Epithelial cell of esophagus (primary cell): ENCODE measurements around the gene DIDO1.

Experiments used
- DNase-seq: peaks from one replicate; pipeline ENCODE4 v3.0.0; 2010; ENCODE audit warnings: low read depth
- H3K4me3 ChIP-seq: 2 replicates; pipeline ENCODE4 v1.5.1; 2011; ENCODE audit warnings: mild to moderate bottlenecking, low read length, control low read depth
- TF ChIP-seq, protein P1 (sequence below): IDR thresholded peaks from 2 replicates; pipeline ENCODE4 v1.5.1; 2011; ENCODE audit warnings: low read depth, mild to moderate bottlenecking, low read length, control low read depth, inconsistent platforms; ENCODE audit not compliant: insufficient read depth; ENCODE audit errors: missing control alignments

The DIDO1 gene

DNA sequence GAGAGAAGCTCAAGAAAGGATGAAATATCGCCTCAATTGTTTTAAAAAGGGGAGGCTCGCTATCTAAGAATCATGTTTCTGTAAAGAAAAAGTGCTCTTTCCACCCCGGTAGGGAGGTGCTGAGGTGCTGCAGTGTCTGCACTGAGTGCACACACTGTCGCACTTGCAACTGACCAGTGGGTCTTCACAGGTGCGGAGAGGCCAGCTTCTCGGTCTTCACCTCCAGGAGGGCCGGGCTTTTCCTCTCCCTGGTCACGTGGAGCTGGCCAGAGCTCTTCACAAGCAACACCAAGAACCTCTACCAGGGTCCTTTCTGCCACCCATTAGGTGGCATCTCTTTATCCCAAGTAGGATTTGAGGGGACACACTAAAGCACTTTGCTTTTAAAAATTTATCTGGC is 36.9 kb downstream of the DIDO1 start:
- TF ChIP-seq, protein P1, sequence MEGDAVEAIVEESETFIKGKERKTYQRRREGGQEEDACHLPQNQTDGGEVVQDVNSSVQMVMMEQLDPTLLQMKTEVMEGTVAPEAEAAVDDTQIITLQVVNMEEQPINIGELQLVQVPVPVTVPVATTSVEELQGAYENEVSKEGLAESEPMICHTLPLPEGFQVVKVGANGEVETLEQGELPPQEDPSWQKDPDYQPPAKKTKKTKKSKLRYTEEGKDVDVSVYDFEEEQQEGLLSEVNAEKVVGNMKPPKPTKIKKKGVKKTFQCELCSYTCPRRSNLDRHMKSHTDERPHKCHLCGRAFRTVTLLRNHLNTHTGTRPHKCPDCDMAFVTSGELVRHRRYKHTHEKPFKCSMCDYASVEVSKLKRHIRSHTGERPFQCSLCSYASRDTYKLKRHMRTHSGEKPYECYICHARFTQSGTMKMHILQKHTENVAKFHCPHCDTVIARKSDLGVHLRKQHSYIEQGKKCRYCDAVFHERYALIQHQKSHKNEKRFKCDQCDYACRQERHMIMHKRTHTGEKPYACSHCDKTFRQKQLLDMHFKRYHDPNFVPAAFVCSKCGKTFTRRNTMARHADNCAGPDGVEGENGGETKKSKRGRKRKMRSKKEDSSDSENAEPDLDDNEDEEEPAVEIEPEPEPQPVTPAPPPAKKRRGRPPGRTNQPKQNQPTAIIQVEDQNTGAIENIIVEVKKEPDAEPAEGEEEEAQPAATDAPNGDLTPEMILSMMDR, result no peak
- DNase-seq, result no peak
- H3K4me3 ChIP-seq, result no peak overlapping the region

DNA sequence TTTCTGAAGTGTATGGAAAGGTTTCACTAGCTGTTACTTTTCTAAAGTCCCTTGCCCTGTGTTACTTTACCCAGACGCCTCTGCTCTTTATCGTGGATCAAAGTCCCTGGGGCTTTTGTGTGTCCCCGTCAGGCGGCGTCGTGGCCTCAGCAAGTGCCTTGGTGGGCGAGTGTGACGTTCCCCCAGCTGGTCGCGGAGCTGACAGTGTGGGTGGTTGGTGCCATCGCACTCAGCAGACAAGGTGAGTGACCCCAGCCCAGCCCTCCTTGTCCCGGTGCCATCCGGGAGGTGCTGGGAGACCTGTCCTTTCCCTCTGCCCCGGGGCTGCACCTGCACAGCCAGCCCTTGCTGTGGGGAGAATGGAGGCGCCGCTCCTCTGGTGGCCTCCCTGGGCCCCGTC is 37.4 kb downstream of the DIDO1 start:
- DNase-seq, result no peak
- H3K4me3 ChIP-seq, result no peak overlapping the region
- TF ChIP-seq, protein P1, result no peak

DNA sequence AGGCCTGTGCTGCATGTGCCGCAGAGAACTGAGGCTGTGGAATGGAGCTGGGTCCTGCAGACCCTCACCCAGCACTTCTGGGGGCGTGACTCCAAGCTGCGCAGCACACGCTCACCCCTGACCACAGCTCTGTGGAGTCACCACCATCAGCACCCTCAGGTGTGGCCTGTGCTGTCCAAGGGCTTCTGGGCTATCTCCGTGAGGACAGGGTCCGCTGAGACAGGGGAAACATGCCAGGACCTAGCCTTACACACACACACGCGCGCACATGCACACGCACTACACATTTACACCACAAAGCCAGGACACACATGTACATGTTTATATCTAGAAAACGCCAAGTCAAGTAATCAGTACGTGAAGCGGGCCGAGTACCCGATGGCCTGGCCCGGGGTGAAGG is 37.9 kb downstream of the DIDO1 start:
- DNase-seq, result no peak
- no peak overlapping the region for H3K4me3 ChIP-seq
- TF ChIP-seq, protein P1, result no peak

DNA sequence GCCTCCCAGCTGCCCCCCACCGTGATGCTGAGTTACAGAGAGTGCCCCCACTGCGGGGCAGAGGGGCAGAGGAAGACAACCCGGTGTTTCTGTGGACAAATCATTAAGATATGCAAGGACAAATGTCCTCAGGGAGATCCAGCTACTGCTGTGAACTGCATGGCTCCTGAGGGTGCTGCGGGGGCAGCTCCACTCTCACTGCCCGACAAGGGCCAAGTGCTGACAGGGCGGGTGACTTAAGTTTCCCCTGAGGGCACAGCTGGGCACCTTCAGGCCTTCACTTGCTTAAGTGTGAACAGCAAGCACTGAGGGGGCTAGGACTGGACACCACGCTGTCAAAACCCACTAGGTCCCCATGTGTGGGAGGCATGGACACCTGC is 38.5 kb downstream of the DIDO1 start:
- TF ChIP-seq, protein P1, result no peak
- no peak overlapping the region for H3K4me3 ChIP-seq
- peak; percentile 27 for DNase-seq

DNA sequence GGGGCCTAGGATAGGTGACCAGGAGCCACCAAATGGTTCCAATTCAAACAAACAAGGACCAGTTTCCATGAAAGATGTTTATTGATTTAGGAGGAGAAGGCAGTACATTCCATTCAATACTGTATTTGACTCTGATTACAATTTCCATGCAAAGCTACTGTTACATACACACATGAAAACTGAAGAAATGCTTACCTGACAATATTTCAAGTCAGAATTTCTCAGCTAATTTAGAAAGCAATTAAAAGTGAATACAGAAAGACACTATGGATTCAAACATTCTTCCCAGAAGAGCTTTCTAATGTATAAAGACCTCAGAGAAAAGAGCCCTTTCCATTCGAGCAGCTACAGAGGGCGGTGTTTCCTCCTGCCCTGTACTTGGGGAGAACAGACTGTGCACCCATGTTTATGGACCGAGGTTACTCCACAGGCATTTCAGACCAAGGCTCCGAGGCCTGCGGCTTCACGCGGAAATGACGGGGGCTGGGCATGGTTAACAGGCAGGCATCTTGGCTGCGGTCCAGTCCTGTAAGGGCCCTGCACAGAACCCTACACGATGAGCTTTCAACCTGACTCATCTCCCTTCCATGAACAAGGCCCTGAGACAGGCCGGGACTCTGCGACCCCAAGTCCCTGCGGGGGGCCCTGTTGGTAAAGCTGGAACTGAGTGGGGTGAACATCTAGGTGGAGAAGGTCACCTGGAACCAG is 39.0 kb downstream of the DIDO1 start:
- no peak overlapping the region for H3K4me3 ChIP-seq
- peak; percentile 89 for DNase-seq
- TF ChIP-seq, protein P1, result no peak

DNA sequence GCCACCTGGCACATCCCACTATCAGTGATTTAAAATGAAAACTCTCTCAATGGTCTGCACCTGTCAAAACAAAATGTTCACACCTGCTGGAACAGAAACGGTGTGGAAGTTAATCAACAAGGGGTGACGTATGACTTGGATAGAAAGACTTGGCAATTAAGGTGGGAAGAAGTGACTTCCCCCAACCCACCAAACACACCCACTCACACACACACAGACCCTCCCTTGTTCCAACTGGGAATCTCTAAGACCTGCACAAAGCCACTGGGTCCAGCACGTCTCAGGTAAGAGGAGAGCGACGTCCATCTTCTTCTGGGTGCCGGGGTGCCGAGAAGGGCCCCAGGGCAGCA is 39.6 kb downstream of the DIDO1 start:
- no peak overlapping the region for H3K4me3 ChIP-seq
- TF ChIP-seq, protein P1, result no peak
- no peak for DNase-seq

DNA sequence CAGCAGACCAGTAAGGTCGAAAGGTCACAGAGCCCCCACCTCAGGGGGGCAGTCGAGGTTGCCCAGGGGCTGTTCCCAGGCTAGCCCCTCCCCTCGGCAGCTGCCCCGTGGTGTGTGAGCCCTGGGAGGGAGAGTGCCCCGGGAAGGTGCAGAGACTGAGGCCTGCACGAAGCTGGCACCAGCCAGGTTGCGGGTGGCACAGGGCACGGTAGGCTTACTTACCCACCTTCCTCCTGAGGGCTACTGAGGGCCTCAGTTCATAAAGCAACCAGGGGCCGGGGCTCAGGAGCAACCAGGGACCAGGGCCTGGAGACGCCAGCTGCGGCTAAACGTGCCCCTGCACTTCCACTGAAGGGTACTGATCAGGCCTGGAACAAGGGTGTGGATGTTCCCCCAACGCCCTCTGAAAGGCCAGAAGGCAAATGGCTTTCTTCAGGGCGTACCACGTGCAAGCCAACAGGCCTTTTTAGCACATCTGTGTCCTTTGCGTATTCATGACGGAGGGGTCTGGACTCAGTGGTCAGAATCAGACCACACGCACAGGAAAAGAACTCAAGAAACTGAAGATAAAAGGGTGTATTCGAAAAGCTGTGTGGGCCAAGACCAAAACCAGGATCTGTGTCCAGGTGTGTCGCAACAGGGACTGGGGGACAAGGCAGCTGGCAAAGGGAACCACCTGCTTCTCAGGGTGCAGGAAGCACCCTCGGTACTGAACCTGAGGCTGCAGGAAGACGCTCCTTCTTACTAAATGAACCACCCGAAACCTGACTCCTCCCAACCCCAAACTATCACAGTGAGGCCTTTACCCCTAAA is 40.2 kb downstream of the DIDO1 start:
- no peak overlapping the region for H3K4me3 ChIP-seq
- TF ChIP-seq, protein P1, result no peak
- no peak for DNase-seq
